HEK293 (cell line): ENCODE results near the gene CCDC92B.

Experiments
- MYNN ChIP-seq: fragments of 450-650 bp; formaldehyde crosslinking; IDR thresholded peaks from 2 replicates; pipeline ENCODE4 v1.5.1; 2016; ENCODE audit warnings: missing biosample characterization, missing genetic modification characterization, borderline replicate concordance
- MZF1 ChIP-seq: fragments of 450-650 bp; formaldehyde crosslinking; IDR thresholded peaks from 2 replicates; pipeline ENCODE4 v1.5.1; 2017; ENCODE audit warnings: missing biosample characterization, missing genetic modification characterization, borderline replicate concordance
- TF ChIP-seq, protein P1 (sequence below): fragments of 450-650 bp; formaldehyde crosslinking; IDR thresholded peaks from 2 replicates; pipeline ENCODE4 v1.5.1; 2016; ENCODE audit warnings: missing biosample characterization, missing genetic modification characterization
- TF ChIP-seq, protein P2 (sequence below): IDR thresholded peaks from 2 replicates; pipeline ENCODE4 v1.6.1; 2011; ENCODE audit warnings: mild to moderate bottlenecking, low read depth, low read length, borderline replicate concordance

- TF ChIP-seq, protein P1, sequence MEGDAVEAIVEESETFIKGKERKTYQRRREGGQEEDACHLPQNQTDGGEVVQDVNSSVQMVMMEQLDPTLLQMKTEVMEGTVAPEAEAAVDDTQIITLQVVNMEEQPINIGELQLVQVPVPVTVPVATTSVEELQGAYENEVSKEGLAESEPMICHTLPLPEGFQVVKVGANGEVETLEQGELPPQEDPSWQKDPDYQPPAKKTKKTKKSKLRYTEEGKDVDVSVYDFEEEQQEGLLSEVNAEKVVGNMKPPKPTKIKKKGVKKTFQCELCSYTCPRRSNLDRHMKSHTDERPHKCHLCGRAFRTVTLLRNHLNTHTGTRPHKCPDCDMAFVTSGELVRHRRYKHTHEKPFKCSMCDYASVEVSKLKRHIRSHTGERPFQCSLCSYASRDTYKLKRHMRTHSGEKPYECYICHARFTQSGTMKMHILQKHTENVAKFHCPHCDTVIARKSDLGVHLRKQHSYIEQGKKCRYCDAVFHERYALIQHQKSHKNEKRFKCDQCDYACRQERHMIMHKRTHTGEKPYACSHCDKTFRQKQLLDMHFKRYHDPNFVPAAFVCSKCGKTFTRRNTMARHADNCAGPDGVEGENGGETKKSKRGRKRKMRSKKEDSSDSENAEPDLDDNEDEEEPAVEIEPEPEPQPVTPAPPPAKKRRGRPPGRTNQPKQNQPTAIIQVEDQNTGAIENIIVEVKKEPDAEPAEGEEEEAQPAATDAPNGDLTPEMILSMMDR (tag by site-specific recombination), result no peak
- no peak for TF ChIP-seq MYNN (tag by site-specific recombination)
- TF ChIP-seq, protein P2, sequence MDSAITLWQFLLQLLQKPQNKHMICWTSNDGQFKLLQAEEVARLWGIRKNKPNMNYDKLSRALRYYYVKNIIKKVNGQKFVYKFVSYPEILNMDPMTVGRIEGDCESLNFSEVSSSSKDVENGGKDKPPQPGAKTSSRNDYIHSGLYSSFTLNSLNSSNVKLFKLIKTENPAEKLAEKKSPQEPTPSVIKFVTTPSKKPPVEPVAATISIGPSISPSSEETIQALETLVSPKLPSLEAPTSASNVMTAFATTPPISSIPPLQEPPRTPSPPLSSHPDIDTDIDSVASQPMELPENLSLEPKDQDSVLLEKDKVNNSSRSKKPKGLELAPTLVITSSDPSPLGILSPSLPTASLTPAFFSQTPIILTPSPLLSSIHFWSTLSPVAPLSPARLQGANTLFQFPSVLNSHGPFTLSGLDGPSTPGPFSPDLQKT, result no peak
- TF ChIP-seq MZF1 (tag by site-specific recombination), result no peak
Measured at GRCh38 chr17:2703181-2703580, 46.3 kb downstream of the CCDC92B start.
